AG20443 (cell line): ENCODE data around the gene PARVG.
A peak's percentile ranks its signal among the peaks of the same experiment; 100 is the strongest.

Experiments used
- DNase-seq: peaks from one replicate; pipeline ENCODE4 v3.0.0; 2012; ENCODE audit warnings: low spot score, mixed read lengths

Gene PARVG

DNA sequence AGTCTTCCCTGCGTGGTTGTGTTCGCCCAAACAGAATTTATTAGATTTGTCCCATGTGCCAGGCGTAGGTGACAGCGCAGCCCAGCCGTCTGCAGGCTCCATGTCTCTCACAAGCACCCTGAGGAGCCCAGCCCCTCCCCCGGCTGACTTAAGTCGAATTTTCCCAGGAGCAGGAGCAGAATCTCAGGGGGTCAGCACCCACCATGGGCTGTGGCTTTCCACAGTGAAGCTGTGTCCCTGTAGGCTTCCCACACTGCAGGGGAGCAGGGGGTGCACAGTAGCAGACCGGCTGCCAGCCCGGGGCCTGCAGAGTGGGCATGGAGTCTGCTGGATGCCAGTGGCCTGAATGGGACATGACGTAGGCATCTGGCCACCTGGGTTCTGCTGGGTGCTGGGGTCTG lies 16.0 kb downstream of the PARVG start:
- DNase-seq: no peak

DNA sequence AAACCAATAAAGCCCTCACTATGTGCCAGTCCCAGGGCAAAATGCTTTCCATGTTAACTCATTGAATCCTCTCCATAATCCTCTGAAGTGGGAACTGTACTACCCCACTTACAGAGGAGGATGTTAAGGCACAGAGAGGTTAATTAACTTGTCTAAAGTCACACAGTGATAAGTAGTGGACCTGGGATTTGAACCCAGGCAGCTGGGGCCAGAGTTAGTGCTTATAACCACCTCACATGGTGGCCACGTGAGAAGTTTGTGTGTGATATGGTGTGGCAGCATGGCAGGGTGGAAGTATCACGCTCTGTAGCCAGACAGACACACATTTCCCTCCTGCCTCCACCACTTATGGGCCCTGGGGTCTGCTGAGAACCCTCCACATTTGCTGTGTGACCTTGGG lies 16.5 kb downstream of the PARVG start:
- DNase-seq: no peak

DNA sequence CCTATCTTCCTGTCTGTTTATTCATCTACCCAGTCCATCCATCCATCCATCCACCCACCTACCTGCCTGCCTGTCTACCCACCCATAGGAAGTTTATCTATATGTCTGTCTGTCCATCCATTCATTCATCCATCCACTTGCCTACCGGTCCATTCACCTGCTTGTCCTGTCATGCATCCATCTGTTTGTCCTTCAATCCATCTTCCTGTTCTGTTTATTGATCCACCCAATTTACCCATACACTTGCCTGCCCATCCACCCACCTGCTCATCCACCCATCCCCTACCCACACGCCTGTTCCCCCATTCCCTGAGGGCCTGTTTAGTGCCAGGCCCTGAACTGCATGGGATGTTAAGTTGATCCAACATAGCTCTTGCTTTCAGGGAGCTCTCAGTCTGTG lies 18.4 kb downstream of the PARVG start:
- DNase-seq: no peak

- DNase-seq: no peak
Observed at GRCh38 chr22:44199866-44200265, 19.1 kb downstream of the PARVG start.

- no peak for DNase-seq
Observed at GRCh38 chr22:44200451-44200850, 19.7 kb downstream of the PARVG start.

DNA sequence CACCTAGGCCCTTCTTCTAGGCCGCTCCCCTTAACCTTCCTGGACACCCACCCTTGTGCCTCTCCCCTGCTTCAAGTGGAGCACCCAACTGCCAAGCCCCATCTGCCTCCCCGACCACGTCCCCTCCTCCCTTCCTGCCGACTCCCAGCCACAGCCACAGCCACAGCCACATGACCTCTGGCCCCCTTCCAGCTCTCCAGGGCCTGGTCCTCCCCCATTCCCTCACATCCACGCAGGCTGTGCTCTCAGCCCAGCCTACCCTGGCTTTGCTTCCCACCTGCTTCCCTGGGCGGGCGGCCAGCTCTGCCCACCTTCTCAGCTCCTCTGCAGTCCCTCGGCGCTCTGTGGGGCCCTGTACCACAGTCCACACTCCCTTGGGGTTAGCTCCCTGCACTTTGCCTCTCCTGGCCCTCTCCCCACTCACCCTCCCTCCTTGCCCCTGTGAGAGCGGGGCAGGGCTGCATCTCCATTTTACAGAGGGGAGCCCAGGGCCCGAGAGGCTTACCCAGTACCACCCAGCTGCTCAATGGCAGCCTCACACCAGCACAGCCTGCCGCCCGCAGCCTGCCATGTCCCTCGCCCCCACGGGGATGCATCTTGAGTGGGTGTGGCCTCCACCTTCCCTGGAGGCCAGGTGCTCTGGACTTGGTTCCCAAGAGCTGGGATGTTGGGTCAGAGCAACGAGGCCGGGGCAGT lies 20.3 kb downstream of the PARVG start:
- DNase-seq: no peak

GRCh38 chr22:44201665-44202064 lies 20.9 kb downstream of the PARVG start:
- no peak for DNase-seq

GRCh38 chr22:44202261-44202789 lies 21.6 kb downstream of the PARVG start:
- DNase-seq: peak; percentile 89

DNA sequence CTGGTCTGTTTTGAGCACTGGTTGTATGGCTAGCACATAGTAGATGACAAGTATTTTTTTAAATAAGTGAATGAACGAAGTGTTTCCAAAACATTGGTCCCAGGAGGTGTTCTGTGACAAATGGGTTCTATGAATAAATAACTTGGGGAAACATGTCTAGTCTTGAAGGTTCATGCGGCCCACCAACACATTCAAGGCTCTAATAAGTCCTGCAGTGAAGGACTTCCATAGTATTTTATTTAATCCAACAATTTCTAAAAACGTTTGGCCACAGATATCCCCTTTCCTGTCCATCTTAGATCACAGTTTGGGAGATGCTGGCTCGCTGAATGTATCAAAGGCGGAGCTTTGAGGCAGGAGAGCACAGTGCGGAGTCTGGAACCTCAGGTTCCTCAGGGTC lies 22.5 kb downstream of the PARVG start:
- no peak for DNase-seq

- no peak for DNase-seq
Observed at GRCh38 chr22:44204739-44205515, 24.2 kb downstream of the PARVG start.

GRCh38 chr22:44205516-44206329 lies 25.0 kb downstream of the PARVG start:
- DNase-seq: no peak

- no peak for DNase-seq
Observed at GRCh38 chr22:44206330-44206645, 25.6 kb downstream of the PARVG start.

DNA sequence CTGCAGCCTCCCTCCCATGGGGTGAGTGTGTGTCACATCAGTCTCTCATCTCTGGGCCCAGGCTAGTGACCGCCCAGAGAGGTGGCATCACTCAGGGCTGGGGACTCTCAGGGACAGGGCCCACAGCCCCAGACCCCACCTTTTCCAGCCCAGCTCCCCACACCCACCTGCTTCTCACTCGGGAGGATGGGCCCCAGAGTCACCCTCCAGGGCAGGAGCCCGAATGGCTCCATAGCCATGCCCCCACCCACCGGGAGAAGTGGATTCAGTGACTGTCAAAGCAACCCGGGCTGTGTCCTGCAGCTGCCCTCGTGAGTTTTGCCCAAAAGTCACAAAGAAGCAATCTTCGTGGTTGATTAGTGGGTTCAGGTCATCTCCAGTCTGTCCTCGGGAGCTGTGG lies 26.0 kb downstream of the PARVG start:
- no peak for DNase-seq

DNA sequence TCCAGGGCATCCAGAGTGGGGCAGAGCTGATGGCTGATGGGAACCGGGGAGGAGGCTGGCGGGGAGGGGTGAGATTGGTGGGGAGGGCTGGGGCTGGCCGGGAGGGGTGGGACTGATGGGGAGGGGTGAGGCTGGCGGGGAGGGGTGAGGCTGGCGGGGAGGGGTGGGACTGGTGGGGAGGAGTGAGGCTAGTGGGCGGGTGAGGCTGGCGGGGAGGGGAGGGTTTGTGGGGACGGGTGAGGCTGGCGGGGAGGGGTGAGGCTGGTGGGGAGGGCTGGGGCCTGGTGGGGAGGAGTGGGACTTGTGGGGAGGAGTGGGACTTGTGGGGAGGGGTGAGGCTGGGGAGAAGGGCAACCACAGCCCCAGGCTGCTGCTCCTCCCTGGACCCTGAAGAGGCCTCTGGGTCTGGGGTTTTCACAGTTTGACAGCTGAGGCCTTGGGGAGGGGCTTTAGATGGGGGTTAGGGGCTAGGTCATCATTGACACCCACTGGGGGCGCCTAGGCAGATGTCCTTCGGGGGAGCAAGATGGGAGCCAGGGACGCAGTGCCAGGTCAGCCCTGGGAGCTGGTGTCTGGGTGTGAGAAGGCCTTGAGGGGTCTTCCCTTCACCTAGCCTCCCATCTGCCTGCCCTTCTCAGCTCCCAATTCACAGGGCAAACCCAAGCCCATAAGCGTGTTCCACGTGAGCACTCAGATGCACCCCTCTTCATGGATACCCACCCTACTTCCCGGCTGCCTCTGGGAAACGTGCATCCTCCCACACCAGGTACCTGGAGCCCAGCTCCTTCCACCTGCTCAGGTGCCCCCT lies 26.7 kb downstream of the PARVG start:
- DNase-seq: no peak

DNA sequence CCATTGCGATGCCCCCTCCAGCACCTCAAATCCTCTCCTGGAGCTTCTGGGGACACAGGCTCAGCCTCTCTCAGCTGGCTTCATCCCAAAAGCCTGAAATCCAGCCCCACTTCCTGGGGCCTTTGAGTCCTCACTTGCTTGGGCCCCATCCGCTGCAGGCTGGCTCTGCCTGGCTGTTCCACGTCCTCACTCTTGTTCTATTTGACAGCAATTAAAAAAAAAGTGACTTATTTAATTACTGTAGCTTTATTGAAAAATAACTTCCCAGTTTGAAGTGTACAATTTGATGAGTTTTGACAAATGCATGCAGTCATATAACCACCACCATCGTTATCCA lies 27.2 kb downstream of the PARVG start:
- DNase-seq: no peak

DNA sequence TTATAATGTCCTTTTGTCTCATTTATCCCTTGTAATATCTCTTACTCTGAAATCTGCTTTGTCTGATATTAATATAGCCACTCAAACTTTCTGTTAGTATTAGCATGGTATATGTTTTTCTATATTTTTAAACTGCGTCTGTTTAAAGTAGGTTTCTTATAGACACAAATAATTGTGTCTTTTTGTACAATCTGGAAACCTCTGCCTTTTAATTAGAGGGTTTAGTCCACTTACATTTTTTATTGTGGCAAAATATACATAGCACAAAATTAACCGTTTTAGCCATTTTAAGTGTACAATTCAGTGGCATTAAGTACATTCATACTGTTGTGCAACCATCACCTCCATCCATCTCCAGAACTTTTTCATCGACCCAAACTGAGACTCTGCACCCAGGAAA lies 28.6 kb downstream of the PARVG start:
- no peak for DNase-seq

- DNase-seq: peak; percentile 13
Observed at GRCh38 chr22:44210722-44211121, 30.0 kb downstream of the PARVG start.

- DNase-seq: peak; percentile 21
Observed at GRCh38 chr22:44211256-44211945, 30.7 kb downstream of the PARVG start.

- DNase-seq: peak; percentile 62
Observed at GRCh38 chr22:44211946-44212930, 31.5 kb downstream of the PARVG start.

GRCh38 chr22:44212936-44213335 lies 32.2 kb downstream of the PARVG start:
- peak; percentile 2 for DNase-seq
